ENCODE results near the gene GDF2. TPM values are rescaled to one million over a fixed set of nuclear protein-coding genes. Genes with fewer than 3 reads are reported as not detected.
A peak's percentile ranks its signal among the peaks of the same experiment; 100 is the strongest.

GDF2 gene
- total RNA-seq, 1 experiment from 2014 or later, result not detected

DNA sequence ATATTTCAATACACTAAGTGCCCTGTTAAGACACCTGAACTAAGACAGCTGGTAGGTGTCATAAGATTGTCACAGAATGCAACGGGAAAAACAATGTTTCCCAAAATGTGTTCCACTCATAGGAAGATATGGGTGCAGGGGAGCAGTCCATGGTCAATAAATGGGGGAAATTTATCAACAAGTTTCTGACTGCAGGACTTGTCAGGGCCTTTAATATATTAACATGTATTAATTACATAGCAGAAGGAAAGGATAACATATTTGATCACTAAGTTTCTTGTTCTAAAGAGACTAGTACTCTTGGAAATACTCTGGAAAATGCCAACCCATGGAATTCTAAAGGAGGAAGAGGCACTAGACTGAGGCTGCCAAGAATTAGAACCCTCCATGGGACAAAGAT is 32.6 kb downstream of the GDF2 start:
- Mint-ChIP-seq H3K4me1 (ENCODE audit: low read depth, unreplicated experiment) (no peaks in the 10 kb centered on the region), H3K9me3 (ENCODE audit: unreplicated experiment) (no peaks in the 10 kb centered on the region), H3K27ac (ENCODE audit: unreplicated experiment) (no peak overlapping the region), H3K27me3 (ENCODE audit: insufficient read depth, unreplicated experiment) (no peaks in the 10 kb centered on the region), H3K4me3 (ENCODE audit: unreplicated experiment) (no peak overlapping the region), H3K36me3 (ENCODE audit: insufficient read depth, unreplicated experiment) (no peaks in the 10 kb centered on the region)
- DNase-seq, result no peak
- Histone ChIP-seq H3K4me3 (ENCODE audit: low read depth, low read length) (no peak overlapping the region), H3K27me3 (replicated peaks; ENCODE audit: control insufficient read depth, insufficient read depth, low read length) (no peaks in the 10 kb centered on the region), H3K9me3 (no peaks in the 10 kb centered on the region), H3K36me3 (ENCODE audit: control insufficient read depth, insufficient read depth, low read length) (no peaks in the 10 kb centered on the region), H3K4me1 (no peaks in the 10 kb centered on the region)
- ChIA-PET CTCF (interaction anchor here (1.1 to 1.6 kb wide), 3 partner anchors 29 to 49 kb away, joined by 5 to 9 read pairs (median 5); partner anchors contain the start of gene ZNF488), POLR2A (no interaction called here)
- TF ChIP-seq, protein P1, sequence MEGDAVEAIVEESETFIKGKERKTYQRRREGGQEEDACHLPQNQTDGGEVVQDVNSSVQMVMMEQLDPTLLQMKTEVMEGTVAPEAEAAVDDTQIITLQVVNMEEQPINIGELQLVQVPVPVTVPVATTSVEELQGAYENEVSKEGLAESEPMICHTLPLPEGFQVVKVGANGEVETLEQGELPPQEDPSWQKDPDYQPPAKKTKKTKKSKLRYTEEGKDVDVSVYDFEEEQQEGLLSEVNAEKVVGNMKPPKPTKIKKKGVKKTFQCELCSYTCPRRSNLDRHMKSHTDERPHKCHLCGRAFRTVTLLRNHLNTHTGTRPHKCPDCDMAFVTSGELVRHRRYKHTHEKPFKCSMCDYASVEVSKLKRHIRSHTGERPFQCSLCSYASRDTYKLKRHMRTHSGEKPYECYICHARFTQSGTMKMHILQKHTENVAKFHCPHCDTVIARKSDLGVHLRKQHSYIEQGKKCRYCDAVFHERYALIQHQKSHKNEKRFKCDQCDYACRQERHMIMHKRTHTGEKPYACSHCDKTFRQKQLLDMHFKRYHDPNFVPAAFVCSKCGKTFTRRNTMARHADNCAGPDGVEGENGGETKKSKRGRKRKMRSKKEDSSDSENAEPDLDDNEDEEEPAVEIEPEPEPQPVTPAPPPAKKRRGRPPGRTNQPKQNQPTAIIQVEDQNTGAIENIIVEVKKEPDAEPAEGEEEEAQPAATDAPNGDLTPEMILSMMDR (IDR thresholded peaks at IDR 0.05; ENCODE audit: insufficient read depth in 1 of 2, low read depth in 1 of 2, low read length in 1 of 2, severe bottlenecking in 1 of 2, unreplicated experiment in 1 of 2), result no peak
- BruUV-seq (replicated peaks), result no TSS peak
- intact Hi-C loops (cut with micrococcal nuclease; ENCODE audit: unreplicated experiment), result loop anchor here (2.0 kb wide), 1 partner anchor 84 kb away; no protein-coding TSS in a partner anchor

DNA sequence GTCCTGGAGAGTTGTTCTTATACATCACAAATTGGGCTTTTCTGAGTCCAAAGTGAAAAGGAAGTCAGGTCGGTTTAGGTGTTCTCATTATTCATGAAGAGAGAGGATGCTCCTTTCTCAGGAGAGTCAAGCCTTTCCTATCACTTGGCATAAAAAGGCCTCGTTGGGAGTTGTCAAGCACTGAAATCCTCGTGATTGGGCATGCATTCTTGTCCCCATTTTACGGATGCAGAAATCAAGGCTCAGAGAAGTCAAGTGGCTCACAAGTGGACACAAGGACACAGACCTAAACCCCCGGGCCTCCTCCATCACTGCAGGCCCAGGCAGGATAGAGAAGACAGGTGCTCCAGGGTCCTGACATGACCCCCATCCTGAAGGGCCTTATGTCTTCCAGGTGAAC is 34.5 kb downstream of the GDF2 start:
- TF ChIP-seq, protein P1 (IDR thresholded peaks at IDR 0.05; ENCODE audit: insufficient read depth in 1 of 2, low read depth in 1 of 2, low read length in 1 of 2, severe bottlenecking in 1 of 2, unreplicated experiment in 1 of 2), result no peak
- ChIA-PET CTCF (no interaction called here), POLR2A (no interaction called here)
- H3K36me3 ChIP-seq (ENCODE audit: control insufficient read depth, insufficient read depth, low read length), result no peaks in the 10 kb centered on the region
- peaks cover 8% of the 10 kb centered on the region for H3K4me1 ChIP-seq
- no peaks in the 10 kb centered on the region for H3K9me3 ChIP-seq
- Mint-ChIP-seq H3K9me3 (ENCODE audit: unreplicated experiment) (no peaks in the 10 kb centered on the region), H3K36me3 (ENCODE audit: insufficient read depth, unreplicated experiment) (no peaks in the 10 kb centered on the region), H3K27ac (ENCODE audit: unreplicated experiment) (no peak overlapping the region), H3K4me3 (ENCODE audit: unreplicated experiment) (no peak overlapping the region), H3K27me3 (ENCODE audit: insufficient read depth, unreplicated experiment) (no peaks in the 10 kb centered on the region), H3K4me1 (ENCODE audit: low read depth, unreplicated experiment) (no peaks in the 10 kb centered on the region)
- no TSS peak for BruUV-seq (replicated peaks)
- DNase-seq, result no peak
- intact Hi-C loops (cut with micrococcal nuclease; ENCODE audit: unreplicated experiment), result no loop called here
- no peak overlapping the region for H3K4me3 ChIP-seq (ENCODE audit: low read depth, low read length)
- no peaks in the 10 kb centered on the region for H3K27me3 ChIP-seq (replicated peaks; ENCODE audit: control insufficient read depth, insufficient read depth, low read length)

DNA sequence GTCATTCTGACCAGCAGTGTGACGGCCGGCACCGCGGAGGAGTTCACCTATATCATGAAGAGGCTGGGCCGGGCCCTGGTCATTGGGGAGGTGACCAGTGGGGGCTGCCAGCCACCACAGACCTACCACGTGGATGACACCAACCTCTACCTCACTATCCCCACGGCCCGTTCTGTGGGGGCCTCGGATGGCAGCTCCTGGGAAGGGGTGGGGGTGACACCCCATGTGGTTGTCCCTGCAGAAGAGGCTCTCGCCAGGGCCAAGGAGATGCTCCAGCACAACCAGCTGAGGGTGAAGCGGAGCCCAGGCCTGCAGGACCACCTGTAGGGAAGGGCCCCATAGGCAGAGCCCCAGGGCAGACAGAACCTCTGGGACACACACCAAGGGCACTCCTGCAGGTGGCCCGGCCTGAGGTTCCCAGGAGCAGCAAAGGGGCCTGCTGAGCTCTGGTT is 34.9 kb downstream of the GDF2 start:
- H3K27me3 ChIP-seq (replicated peaks; ENCODE audit: control insufficient read depth, insufficient read depth, low read length), result no peaks in the 10 kb centered on the region
- no peak overlapping the region for H3K4me3 ChIP-seq (ENCODE audit: low read depth, low read length)
- H3K4me1 ChIP-seq, result peaks cover 8% of the 10 kb centered on the region
- BruUV-seq (replicated peaks), result no TSS peak
- CTCF ChIA-PET, result no interaction called here
- H3K36me3 Mint-ChIP-seq (ENCODE audit: insufficient read depth, unreplicated experiment), result no peaks in the 10 kb centered on the region
- H3K9me3 Mint-ChIP-seq (ENCODE audit: unreplicated experiment), result no peaks in the 10 kb centered on the region
- no peaks in the 10 kb centered on the region for H3K4me1 Mint-ChIP-seq (ENCODE audit: low read depth, unreplicated experiment)
- TF ChIP-seq, protein P1 (IDR thresholded peaks at IDR 0.05; ENCODE audit: insufficient read depth in 1 of 2, low read depth in 1 of 2, low read length in 1 of 2, severe bottlenecking in 1 of 2, unreplicated experiment in 1 of 2), result no peak
- intact Hi-C loops (cut with micrococcal nuclease; ENCODE audit: unreplicated experiment), result no loop called here
- peak in 1 of 2 experiments; percentile 37 for DNase-seq
- POLR2A ChIA-PET, result no interaction called here
- H3K4me3 Mint-ChIP-seq (ENCODE audit: unreplicated experiment), result no peak overlapping the region
- no peaks in the 10 kb centered on the region for H3K27me3 Mint-ChIP-seq (ENCODE audit: insufficient read depth, unreplicated experiment)
- no peaks in the 10 kb centered on the region for H3K36me3 ChIP-seq (ENCODE audit: control insufficient read depth, insufficient read depth, low read length)
- no peak overlapping the region for H3K27ac Mint-ChIP-seq (ENCODE audit: unreplicated experiment)
- H3K9me3 ChIP-seq, result no peaks in the 10 kb centered on the region
